ENCODE measurements around the gene TRERF1.

TRERF1 gene

DNA sequence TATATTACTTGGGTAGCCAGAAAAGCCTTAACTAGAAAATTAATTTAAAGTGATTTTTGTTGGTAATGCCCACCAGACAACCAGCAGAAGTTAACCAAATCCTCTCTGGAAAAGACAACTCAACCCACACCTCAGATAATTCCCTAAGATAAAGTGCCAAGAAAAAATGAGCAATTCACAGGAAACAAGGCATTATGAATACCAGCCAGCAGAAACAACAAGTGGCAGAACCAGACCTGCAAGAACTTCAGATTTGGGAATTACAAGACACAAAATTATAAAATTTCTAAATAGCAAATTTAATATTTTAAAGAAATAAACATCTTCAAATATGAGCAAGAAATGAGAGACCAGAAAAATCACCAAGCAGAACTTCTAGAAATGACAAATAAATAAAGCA, 154.1 kb downstream of the TRERF1 start:
- no peak for DNase-seq

DNA sequence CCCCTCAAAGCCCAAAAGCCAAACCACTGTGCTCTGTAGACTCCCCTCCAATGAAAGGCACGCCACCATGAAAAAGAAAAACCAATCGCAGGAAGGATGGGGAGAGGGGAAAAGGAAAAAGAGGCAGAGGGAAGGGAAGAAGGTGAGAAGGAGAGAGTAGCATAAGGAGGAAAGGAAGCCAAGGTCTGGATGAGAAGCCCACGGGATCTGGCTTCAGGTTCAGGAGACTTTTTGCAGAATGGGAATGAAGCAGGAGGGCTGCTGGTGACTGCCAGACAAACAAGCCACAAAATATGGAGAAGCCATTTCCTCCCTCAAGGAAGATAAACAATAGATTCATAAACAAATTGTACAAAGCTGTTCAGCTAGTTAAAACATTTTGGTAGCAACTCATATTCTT, 155.1 kb downstream of the TRERF1 start:
- DNase-seq: no peak

DNA sequence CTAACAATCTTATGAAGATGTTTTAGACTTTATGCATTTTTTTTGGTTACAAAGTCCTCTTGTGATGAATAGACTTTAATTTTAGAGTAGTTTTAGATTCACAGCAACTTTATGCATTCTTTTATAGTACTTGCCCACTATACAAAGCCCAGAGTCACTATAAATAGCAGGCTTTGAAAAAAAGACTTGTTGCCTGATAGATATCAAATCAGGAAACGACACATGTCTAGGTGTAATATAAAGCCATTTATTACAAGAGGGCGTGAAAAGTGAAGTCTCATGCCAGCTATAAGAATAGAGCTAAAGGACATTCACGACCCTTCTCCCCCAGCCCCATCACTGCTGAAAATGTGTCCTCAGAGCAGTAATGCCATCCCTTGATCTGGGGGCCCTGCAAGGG, 156.0 kb downstream of the TRERF1 start:
- no peak for DNase-seq

- DNase-seq: no peak
Measured at GRCh38 chr6:42295181-42295580, 156.5 kb downstream of the TRERF1 start.

DNA sequence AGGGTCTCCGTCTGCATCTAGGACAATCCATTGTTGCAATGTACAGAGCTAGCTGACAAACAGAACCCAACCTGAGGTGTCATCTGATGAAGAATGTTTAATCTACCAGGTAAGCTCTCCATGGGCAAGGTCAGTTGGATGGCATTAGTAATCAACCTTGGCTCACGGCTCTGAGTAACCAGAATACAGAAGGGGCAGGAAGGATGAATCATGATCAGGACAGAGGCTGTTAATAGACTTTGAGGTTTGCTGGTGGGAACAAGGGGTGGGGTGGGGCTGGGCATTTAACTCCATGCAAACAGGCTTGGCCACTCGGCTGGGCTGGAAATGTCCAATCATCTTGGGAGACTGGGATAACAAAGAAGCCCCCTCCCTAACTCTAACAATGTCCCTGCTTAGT, 157.0 kb downstream of the TRERF1 start:
- DNase-seq: peak in 1 of 2 donors; percentile 4

- DNase-seq: no peak
Measured at GRCh38 chr6:42293386-42293977, 158.2 kb downstream of the TRERF1 start.

GRCh38 chr6:42292004-42292740, 159.6 kb downstream of the TRERF1 start:
- peak; percentile 22 to 26 for DNase-seq

DNA sequence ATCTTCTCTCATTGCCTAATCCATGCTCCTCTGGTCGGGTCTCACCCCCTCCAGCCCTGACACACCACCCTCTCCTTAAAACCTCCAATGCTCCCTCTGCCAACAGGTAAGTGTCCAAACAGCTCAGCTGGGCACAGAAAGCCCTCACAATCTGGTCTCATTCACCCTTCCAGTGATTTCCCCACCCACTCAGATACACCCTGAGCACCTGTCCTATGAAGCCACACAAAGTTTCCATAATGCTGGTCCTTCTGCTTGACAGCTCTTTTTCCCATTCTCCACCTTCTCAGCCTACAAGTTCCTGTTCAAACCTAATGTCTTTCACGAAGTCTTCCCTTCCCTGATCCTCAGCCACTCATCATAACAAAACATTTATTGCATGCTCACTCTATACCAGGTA, 164.0 kb downstream of the TRERF1 start:
- no peak for DNase-seq

DNA sequence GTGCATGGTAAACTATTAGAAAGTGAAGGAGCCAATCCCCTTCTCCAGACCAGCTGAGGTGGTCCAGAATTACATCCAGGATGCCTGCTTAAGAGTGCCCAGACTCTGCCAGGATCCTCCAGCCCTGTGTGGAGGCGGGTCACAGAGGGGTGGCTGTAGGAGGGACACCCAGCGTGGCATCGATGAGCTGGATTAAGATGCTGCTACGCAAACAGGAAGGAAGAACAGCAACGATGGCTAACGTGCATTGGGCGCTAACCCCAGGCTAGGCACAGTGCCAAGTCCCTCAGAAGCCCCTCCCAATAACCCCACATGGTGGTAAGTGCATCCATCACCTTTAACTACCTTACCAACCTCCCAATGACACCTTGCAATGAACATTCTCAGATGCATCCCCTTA, 170.2 kb downstream of the TRERF1 start:
- peak; percentile 62 to 65 for DNase-seq

- DNase-seq: no peak
Measured at GRCh38 chr6:42280966-42281533, 170.7 kb downstream of the TRERF1 start.

DNA sequence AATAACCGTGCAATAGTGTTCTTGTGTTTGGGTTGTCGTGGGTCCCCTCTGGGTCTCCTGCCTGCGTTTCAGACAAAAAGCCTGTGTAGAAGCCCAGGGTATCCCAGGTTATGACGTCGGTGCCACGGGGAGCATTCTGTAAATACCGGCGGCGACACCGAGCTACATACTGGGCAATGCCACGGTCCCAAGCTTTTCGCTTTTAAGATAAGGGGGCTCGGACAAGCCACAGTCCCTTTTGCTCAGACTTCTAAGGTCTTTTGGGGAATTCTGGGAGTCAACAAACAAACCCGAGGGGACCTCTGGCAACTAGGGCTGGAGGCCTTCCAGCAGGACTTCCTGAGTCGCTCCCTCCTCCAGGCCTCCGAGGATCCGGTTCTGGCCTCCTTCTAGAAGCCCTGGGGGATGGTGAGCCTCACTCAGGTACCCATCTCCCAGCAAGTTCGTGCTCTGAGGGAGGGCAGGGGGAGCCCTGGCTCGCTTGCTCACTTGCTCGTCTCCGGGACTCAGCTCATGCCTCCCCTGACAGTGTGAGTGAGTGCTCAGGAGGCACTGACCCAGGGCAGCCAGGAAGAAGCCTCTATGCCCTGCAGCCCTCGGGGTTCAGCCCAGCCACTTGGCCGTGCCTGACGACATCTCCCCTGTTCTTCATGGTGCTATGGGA, 171.6 kb downstream of the TRERF1 start:
- no peak for DNase-seq

DNA sequence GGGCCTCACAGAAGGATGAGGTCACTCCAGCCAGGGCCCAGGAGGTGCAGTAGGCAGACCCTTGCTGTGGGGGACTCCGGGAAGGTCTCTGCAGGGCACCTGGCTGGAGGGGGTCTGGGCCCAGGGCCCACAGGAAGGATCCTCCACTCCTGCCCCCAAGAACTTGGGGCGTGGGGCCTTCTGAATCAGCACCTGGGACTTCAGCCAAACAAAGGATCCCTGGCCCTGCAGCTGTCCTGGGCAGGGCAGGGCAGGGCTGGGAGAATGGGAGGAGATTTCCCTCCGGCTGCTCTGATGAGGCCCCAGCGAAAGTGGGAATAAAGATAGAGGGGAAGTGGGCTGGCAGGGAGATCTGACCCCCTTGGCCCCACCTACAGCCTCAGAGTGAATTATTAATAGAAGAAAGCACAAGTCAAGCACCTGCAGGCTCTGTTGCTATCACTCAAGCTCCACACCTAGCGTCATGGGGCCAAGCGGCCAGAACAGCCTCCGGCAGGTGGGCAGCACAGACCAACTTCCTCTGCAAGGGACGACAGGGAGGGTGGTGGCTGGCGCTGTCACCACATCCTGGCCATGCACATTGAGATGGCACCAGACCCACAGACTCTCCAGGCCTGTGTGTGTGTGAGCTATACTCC, 172.5 kb downstream of the TRERF1 start:
- peak; percentile 40 to 41 for DNase-seq

DNA sequence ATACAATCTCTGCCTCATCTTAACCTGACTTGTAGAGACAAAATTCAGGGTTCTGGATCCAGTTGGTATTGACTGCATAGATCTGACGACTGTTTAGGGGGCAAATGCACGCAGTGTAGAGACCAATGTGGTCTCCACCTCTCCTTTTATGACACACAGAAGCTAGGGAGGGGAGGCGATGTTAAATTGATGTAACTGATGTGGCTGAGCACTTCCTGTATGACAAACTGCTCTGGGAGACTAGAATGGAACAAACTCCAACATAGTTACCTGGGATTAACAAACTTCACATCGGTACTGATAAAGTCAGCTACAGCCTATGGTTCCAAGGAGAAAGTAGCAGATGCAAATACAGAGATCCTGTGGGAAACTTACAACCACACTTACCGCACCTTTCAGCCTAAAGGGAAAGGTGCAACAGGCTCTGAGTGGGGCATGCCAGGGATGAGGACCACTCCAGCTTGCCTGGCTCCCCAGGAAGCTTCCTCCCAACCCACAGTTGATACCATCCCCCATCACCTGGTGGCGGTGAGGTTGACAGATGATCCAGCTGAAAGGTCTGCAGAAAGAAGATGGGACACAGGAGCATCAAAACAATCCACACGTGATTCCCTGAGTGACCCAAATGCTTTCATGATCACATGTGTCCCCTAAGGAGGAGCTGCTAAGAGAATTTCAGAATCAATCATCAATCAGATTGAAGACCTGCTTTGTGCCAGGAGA, 173.4 kb downstream of the TRERF1 start:
- peak; percentile 29 for DNase-seq

DNA sequence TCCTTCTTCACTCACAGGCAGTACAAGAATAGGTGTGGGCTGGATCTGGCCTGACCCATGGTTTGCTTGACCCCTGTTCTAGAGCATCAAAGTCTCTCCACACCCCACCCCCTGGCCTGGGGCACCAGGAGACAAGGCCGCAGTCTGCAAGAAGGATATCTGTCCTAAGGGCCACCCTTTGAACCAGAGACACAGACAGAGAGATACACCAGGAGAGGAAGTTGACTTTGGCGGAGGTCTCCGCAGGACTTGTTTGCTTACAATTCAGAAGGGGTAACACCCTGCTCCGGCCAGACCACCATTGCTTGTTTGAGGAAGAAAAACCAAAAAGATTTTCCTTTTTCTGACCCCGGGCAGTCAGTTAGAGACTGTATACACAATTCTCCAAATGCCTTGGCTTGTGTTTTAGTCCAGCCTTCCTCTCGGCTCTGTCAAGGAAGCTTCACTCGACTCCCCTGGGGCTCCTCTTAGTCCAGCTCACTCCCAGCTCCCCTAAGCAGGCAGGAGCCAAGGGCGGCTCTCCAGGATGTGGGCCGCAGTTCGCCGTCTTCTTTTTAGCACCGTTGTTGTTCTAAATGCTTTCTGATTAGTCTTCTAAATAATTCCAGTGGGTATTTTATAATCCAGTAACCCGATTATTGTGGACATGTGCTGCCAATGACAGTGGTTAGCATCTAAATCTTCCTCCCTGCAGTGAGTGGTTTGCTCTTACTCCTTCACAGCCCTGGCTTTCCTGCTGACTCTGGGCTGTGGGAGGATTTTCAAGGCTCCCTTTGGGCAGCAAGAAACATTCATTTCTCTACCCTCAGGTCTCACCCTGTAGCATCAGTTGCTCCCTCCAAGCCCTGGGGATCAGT, 175.5 kb downstream of the TRERF1 start:
- no peak for DNase-seq

DNA sequence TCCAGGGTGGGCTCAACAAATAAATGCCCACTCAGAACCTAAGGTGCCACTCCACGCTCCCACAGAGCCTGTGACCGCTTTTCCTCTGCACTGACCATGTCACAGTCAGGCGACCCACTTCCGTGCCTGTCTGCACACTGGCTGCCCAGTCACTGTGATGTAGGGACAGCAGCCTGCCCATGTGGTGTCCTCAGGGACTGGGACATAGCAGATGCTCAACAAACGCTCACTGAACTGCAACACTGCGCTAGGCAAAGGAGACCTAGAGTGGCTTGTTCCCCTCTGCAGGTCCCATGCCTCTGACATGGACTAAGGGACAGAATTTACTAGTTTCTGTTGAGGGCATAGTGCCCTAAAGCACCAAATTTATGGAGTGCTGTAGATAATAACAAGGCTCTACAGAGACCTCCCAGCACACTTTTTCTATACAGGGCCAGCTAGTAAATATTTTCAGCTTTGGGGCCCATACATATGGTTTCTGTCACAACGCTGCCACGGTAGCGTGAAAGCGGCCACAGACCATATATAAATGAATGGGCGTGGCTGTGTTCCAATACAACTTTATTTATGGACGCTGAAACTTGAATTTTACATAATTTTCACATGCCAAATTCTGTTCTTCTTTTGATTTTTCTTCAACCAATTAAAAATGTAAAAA, 176.2 kb downstream of the TRERF1 start:
- DNase-seq: no peak

GRCh38 chr6:42274898-42275297, 176.8 kb downstream of the TRERF1 start:
- DNase-seq: no peak

GRCh38 chr6:42271834-42272805, 179.6 kb downstream of the TRERF1 start:
- no peak for DNase-seq

DNA sequence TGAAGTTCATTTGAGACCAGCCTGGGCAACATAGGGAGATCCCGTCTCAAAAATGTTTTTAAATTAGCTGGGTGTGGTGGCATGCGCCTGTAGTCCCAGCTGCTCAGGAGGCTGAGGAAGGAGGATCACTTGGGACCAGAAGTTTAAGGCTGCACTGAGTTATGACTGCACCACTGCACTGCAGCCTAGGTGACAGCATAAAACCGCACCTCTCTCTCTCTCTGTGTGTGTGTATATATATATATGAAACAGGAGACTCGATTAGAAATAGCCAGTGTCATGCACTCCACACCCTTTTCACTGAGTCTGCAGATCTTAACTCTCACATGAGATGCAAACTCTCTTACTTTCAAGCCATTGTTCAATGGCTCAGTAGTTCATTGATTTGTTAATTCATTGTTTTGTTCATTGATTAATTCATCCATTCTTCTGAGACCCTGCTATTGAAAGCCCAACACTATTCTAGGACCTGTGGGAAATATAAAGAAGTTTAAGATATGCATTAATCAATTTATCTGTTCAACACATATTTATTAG, 181.7 kb downstream of the TRERF1 start:
- no peak for DNase-seq

GRCh38 chr6:42269553-42269952, 182.2 kb downstream of the TRERF1 start:
- peak in 1 of 2 donors; percentile 48 for DNase-seq

DNA sequence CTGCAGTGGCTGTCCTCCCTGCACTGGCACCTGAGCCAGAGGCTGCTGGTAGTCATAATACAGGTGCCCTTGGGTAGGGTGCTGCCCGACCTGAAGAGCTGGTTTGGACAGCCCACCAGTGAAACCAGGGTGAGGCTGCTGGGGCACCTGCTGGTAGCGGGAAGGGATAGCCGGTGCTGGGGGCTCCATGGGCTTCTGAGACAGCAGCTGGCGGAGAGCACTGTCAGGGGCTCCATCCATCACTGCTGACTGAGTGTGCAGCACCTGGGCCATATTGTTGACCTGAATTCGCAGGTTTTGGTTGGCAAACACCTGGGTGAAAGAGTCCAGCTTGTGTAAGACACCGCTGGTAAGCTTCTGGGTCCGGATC, 182.9 kb downstream of the TRERF1 start:
- no peak for DNase-seq

Measured in CD4-positive, alpha-beta T cell treated with Interleukin-1 beta for 1 hour (primary cell).